Measurements from ENCODE around the gene TACC2.

TACC2 gene

GRCh38 chr10:122164023-122164601 lies 175.1 kb downstream of the TACC2 start:
- TF ChIP-seq POLR2AphosphoS5 (IDR thresholded peaks at IDR 0.05; ENCODE audit: low read depth, low read length) (no peak), SIN3A (IDR thresholded peaks at IDR 0.05; ENCODE audit: borderline replicate concordance, insufficient read depth, low read length) (no peak), FOXP2 (optimal IDR thresholded peaks at IDR 0.05; ENCODE audit: borderline replicate concordance, extremely low read depth, extremely low read length, insufficient read depth) (no peak), TAF1 (IDR thresholded peaks at IDR 0.05; ENCODE audit: borderline replicate concordance, insufficient read depth, low read length) (no peak)
- TF ChIP-seq, protein P1, sequence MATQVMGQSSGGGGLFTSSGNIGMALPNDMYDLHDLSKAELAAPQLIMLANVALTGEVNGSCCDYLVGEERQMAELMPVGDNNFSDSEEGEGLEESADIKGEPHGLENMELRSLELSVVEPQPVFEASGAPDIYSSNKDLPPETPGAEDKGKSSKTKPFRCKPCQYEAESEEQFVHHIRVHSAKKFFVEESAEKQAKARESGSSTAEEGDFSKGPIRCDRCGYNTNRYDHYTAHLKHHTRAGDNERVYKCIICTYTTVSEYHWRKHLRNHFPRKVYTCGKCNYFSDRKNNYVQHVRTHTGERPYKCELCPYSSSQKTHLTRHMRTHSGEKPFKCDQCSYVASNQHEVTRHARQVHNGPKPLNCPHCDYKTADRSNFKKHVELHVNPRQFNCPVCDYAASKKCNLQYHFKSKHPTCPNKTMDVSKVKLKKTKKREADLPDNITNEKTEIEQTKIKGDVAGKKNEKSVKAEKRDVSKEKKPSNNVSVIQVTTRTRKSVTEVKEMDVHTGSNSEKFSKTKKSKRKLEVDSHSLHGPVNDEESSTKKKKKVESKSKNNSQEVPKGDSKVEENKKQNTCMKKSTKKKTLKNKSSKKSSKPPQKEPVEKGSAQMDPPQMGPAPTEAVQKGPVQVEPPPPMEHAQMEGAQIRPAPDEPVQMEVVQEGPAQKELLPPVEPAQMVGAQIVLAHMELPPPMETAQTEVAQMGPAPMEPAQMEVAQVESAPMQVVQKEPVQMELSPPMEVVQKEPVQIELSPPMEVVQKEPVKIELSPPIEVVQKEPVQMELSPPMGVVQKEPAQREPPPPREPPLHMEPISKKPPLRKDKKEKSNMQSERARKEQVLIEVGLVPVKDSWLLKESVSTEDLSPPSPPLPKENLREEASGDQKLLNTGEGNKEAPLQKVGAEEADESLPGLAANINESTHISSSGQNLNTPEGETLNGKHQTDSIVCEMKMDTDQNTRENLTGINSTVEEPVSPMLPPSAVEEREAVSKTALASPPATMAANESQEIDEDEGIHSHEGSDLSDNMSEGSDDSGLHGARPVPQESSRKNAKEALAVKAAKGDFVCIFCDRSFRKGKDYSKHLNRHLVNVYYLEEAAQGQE (IDR thresholded peaks at IDR 0.05; ENCODE audit: insufficient read depth in 1 of 2, low read depth in 2 of 2, low read length in 2 of 2): no peak

- TF ChIP-seq FOXP2 (optimal IDR thresholded peaks at IDR 0.05; ENCODE audit: borderline replicate concordance, extremely low read depth, extremely low read length, insufficient read depth) (no peak), POLR2AphosphoS5 (IDR thresholded peaks at IDR 0.05; ENCODE audit: low read depth, low read length) (no peak), TAF1 (IDR thresholded peaks at IDR 0.05; ENCODE audit: borderline replicate concordance, insufficient read depth, low read length) (no peak)
Observed at GRCh38 chr10:122164815-122165483, 176.0 kb downstream of the TACC2 start.

GRCh38 chr10:122165484-122166276 lies 176.7 kb downstream of the TACC2 start:
- TF ChIP-seq FOXP2 (optimal IDR thresholded peaks at IDR 0.05; ENCODE audit: borderline replicate concordance, extremely low read depth, extremely low read length, insufficient read depth) (no peak), TAF1 (IDR thresholded peaks at IDR 0.05; ENCODE audit: borderline replicate concordance, insufficient read depth, low read length) (no peak), POLR2AphosphoS5 (IDR thresholded peaks at IDR 0.05; ENCODE audit: low read depth, low read length) (no peak), SIN3A (IDR thresholded peaks at IDR 0.05; ENCODE audit: borderline replicate concordance, insufficient read depth, low read length) (no peak)
- TF ChIP-seq, protein P1 (IDR thresholded peaks at IDR 0.05; ENCODE audit: insufficient read depth in 1 of 2, low read depth in 2 of 2, low read length in 2 of 2): no peak

DNA sequence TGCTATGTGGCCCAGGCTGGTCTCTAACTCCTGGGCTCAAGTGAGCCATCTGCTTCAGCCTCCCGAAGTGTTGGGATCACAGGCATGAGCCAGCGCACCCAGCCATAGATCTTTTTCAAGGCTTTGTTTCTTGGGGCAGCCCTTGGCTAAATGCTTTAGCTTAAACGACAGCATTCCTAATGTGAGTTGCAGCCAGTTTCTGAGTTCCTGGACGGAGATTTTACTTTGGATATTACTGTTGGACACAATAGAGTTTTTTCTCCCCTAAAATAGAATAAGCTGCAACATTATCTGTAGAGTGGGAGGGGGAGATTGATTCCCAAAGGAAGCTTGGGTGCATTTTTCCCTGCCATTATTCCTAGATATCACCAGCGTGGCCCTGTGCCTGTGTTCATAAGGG lies 179.1 kb downstream of the TACC2 start:
- no peak for TF ChIP-seq SIN3A (IDR thresholded peaks at IDR 0.05; ENCODE audit: borderline replicate concordance, insufficient read depth, low read length)

DNA sequence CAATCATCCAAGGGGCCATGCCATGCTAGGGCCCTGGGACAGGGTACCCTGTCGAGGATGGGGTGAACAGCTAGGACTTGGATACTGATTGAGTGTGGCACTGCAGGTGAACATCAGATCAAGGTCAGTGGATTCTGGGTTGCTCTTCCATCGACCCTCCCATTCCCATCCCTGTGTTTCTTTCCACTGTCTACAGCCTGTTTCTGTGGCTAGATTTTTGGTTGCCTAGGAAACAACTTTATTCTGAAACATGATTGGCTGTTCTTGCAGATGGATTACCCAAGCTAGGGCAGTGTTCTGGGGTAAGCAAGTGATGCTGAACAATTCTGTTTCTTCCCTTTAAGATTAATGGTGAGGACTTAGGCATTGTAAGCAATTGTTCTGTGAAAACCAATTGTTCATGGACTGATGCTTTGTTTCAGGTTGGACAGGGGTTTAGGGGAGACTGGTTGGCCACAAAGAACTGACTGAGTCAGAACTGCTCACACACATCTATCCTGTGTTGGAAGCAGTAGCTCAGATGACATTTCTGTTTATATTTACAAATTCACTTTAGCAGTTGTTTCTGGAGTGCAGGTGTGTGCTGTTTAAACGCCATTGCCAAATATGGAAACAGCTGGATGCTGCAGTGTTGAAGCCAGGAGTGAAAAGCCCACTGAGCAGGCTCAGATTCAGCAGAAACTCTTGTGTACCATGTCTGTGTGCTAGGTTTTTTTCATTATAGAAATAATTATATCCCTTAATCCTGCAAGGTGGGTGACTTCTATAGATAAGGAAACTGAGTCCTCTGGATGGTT lies 179.8 kb downstream of the TACC2 start:
- TF ChIP-seq TAF1 (IDR thresholded peaks at IDR 0.05; ENCODE audit: borderline replicate concordance, insufficient read depth, low read length) (no peak), SIN3A (IDR thresholded peaks at IDR 0.05; ENCODE audit: borderline replicate concordance, insufficient read depth, low read length) (no peak), POLR2AphosphoS5 (IDR thresholded peaks at IDR 0.05; ENCODE audit: low read depth, low read length) (no peak), FOXP2 (optimal IDR thresholded peaks at IDR 0.05; ENCODE audit: borderline replicate concordance, extremely low read depth, extremely low read length, insufficient read depth) (no peak)
- TF ChIP-seq, protein P1 (IDR thresholded peaks at IDR 0.05; ENCODE audit: insufficient read depth in 1 of 2, low read depth in 2 of 2, low read length in 2 of 2): no peak

All from PFSK-1 (cell line).